GM10248 (cell line): ENCODE data around the gene SUFU.

ENCODE experiments used
- CTCF ChIA-PET: fragments of 300-600 bp; sonication (Branson Sonifier 250); formaldehyde crosslinking; extraction: SDS; loops from one replicate; lab custom pipeline; 2021; ENCODE audit warnings: antibody characterized with exemption; lab: Yijun Ruan, JAX
- POLR2A ChIA-PET: fragments of 350-650 bp; sonication (Branson Sonifier 250); formaldehyde crosslinking; extraction: SDS; loops from one replicate; lab custom pipeline; 2020; ENCODE audit warnings: antibody characterized with exemption; lab: Yijun Ruan, JAX
- DNase-seq: peaks from one replicate; pipeline ENCODE4 v3.0.0; 2012; ENCODE audit errors: extremely low spot score
- CTCF ChIP-seq: IDR thresholded peaks from 2 replicates; pipeline ENCODE4 v1.5.1; 2012; ENCODE audit warnings: mild to moderate bottlenecking, low read depth; ENCODE audit errors: extremely low read depth, missing control alignments, control extremely low read depth

The SUFU gene

GRCh38 chr10:102635377-102635776, 131.6 kb downstream of the SUFU start:
- no peak for DNase-seq
- CTCF ChIA-PET: interaction anchor here (1.0 to 1.5 kb wide), 4 partner anchors 10 to 405 kb away, joined by 3 to 4 read pairs (median 4); partner anchors contain the start of gene TRIM8
- POLR2A ChIA-PET: interaction anchor here (0.6 kb wide), 1 partner anchor 375 kb away, joined by 3 read pairs; no protein-coding TSS in a partner anchor
- no peak for TF ChIP-seq CTCF

- no peak for TF ChIP-seq CTCF
- ChIA-PET CTCF (interaction anchor here (1.8 kb wide), 1 partner anchor 12 kb away, joined by 4 read pairs; no protein-coding TSS in a partner anchor), POLR2A (no interaction called here)
- DNase-seq: no peak
These were observed 135.8 kb downstream of the SUFU start for GRCh38 chr10:102639537-102639936.

- CTCF ChIA-PET: interaction anchor here (1.0 kb wide), 1 partner anchor 29 kb away, joined by 3 read pairs; no protein-coding TSS in a partner anchor
These were observed 137.6 kb downstream of the SUFU start for GRCh38 chr10:102641402-102641801.

GRCh38 chr10:102641880-102642735, 138.3 kb downstream of the SUFU start:
- peak; percentile 96 for DNase-seq
- TF ChIP-seq CTCF: no peak
- CTCF ChIA-PET: interaction anchor here (1.0 kb wide), 1 partner anchor 28 kb away, joined by 3 read pairs; no protein-coding TSS in a partner anchor
- POLR2A ChIA-PET: no interaction called here

More at GRCh38 chr10:102641402-102641801, 137.6 kb downstream of the SUFU start:
- no peak for TF ChIP-seq CTCF
- DNase-seq: no peak
- POLR2A ChIA-PET: no interaction called here

- CTCF ChIA-PET: no interaction called here
- DNase-seq: no peak
- TF ChIP-seq CTCF: no peak
- POLR2A ChIA-PET: no interaction called here
These were observed 139.1 kb downstream of the SUFU start for GRCh38 chr10:102642736-102643335.

- DNase-seq: peak; percentile 45
- ChIA-PET CTCF (interaction anchor here (1.7 to 3.4 kb wide), 4 partner anchors 10 to 70 kb away, joined by 3 to 17 read pairs (median 11); partner anchors contain the start of genes ARL3 and SFXN2), POLR2A (interaction anchor here (2.4 kb wide), 1 partner anchor 18 kb away, joined by 12 read pairs; no protein-coding TSS in a partner anchor)
- no peak for TF ChIP-seq CTCF
These were observed 139.7 kb downstream of the SUFU start for GRCh38 chr10:102643336-102644065.
